Measurements from ENCODE around the gene NOL4L.
A peak's percentile ranks its signal among the peaks of the same experiment; 100 is the strongest.

Gene NOL4L

DNA sequence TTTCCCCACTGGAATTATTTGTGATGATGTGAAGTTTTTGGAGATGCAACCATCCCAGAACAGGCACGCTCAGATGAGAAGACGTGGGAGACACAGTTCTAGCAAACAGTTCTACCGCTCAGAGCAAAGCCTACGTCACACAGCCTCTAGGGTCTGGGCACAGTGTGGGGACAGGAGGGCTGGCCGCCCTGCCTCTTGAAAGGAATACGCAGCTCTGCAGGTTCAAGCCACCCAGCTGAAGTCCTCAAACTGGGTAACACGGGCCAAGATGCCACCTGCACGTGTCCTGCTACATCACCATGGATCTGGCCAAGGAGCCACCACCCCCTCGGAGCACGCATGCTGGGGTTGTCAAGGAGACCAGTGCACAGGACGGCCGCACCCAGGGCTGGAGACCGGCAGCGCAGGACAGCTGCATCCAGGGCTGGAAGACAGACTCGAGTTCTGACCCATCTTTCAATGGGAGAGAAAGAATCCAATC is 75.0 kb downstream of the NOL4L start:
- Histone ChIP-seq H3K4me1 (ENCODE audit: control insufficient read depth, insufficient read depth, low read length) (peaks cover 2% of the 10 kb centered on the region), H3K9ac (ENCODE audit: low read depth, low read length) (no peak overlapping the region), H3K4me3 (ENCODE audit: low read depth, low read length) (no peak overlapping the region), H3K27me3 (ENCODE audit: control insufficient read depth, insufficient read depth, low read length) (no peaks in the 10 kb centered on the region), H3K36me3 (ENCODE audit: control insufficient read depth, insufficient read depth, low read length) (no peaks in the 10 kb centered on the region), H3K9me3 (ENCODE audit: control insufficient read depth, insufficient read depth, low read length) (no peaks in the 10 kb centered on the region)

DNA sequence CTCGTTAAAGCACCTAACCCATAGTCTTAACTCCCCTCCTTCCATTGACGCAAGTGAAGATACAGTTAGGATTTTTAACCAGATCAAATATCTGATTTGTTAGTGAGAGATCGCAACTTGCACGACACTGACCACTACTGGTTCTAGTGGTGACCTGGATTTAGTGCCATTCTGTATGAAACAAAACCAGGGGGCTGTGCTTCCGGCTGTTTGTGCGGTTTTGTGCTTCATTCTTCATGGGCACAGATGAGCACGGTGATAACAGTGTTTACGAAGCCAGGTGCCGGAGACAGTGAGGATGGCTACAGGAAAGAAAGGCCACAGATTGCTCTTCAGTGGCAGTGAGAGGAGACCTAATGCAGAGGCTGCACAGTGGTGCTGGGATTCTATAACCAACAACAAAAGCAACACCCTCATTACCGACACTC is 75.5 kb downstream of the NOL4L start:
- H3K4me1 ChIP-seq (ENCODE audit: control insufficient read depth, insufficient read depth, low read length) = peaks cover 2% of the 10 kb centered on the region
- H3K4me3 ChIP-seq (ENCODE audit: low read depth, low read length) = no peak overlapping the region
- no peaks in the 10 kb centered on the region for H3K27me3 ChIP-seq (ENCODE audit: control insufficient read depth, insufficient read depth, low read length)
- no peaks in the 10 kb centered on the region for H3K36me3 ChIP-seq (ENCODE audit: control insufficient read depth, insufficient read depth, low read length)
- H3K9me3 ChIP-seq (ENCODE audit: control insufficient read depth, insufficient read depth, low read length) = no peaks in the 10 kb centered on the region
- no peak overlapping the region for H3K9ac ChIP-seq (ENCODE audit: low read depth, low read length)

DNA sequence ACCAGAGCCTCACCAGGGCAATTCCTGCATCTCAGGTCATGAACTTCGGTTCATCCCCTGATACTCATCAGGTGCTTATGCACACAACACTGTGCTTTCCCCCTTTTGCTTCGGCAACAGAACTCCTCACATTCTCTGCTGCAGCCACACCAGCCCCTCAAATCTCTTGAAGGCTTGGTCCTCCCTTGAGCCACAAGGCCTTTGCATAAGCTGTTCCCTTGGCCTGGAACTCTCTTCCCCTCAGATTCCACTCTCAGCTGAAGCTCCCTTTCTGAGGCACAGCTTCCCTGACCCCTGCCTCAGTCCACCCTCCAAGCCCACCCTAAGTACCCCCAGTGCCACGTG is 76.4 kb downstream of the NOL4L start:
- H3K27me3 ChIP-seq (ENCODE audit: control insufficient read depth, insufficient read depth, low read length) = no peaks in the 10 kb centered on the region
- no peak overlapping the region for H3K4me3 ChIP-seq (ENCODE audit: low read depth, low read length)
- H3K9ac ChIP-seq (ENCODE audit: low read depth, low read length) = no peak overlapping the region
- peaks cover 2% of the 10 kb centered on the region for H3K4me1 ChIP-seq (ENCODE audit: control insufficient read depth, insufficient read depth, low read length)
- no peaks in the 10 kb centered on the region for H3K9me3 ChIP-seq (ENCODE audit: control insufficient read depth, insufficient read depth, low read length)
- H3K36me3 ChIP-seq (ENCODE audit: control insufficient read depth, insufficient read depth, low read length) = no peaks in the 10 kb centered on the region

DNA sequence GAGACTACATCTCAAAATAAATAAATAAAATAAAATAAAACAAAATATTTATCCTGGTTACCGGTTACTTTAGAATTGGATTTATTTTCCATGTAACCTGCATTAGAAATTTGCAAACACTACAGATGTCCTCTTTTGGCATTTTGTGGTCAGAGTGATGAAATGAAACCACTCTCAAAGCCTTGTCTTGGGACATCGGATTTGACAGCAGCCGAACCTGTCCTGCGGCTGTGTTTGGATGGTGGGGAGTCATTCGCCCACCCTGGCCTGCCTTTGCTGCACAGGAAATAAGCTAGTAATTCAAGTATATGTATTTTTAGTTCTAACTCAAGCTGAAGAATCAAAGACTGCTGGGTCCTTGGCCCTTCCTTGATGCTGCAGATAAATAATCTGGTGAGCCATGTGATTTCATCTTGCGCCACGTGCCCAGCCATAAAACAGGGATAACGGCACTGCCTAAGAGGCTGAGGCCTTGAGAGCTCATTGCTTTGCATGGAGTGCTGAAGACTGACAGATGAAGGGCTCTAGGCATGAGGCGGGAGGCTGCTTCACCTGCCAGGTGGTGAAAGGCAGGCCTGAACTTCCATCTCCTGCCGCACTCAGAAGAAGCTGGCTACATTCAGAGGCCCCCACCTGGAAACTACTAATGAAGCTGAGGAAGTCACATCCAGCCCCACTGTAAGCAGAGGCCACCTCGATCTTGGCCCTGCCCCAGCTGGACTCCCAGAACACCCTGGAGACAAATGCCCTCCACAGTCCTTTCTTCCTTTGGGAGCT is 76.9 kb downstream of the NOL4L start:
- H3K4me3 ChIP-seq (ENCODE audit: low read depth, low read length) = no peak overlapping the region
- no peaks in the 10 kb centered on the region for H3K27me3 ChIP-seq (ENCODE audit: control insufficient read depth, insufficient read depth, low read length)
- H3K4me1 ChIP-seq (ENCODE audit: control insufficient read depth, insufficient read depth, low read length) = peaks cover 2% of the 10 kb centered on the region
- H3K36me3 ChIP-seq (ENCODE audit: control insufficient read depth, insufficient read depth, low read length) = no peaks in the 10 kb centered on the region
- no peak overlapping the region for H3K9ac ChIP-seq (ENCODE audit: low read depth, low read length)
- no peaks in the 10 kb centered on the region for H3K9me3 ChIP-seq (ENCODE audit: control insufficient read depth, insufficient read depth, low read length)

DNA sequence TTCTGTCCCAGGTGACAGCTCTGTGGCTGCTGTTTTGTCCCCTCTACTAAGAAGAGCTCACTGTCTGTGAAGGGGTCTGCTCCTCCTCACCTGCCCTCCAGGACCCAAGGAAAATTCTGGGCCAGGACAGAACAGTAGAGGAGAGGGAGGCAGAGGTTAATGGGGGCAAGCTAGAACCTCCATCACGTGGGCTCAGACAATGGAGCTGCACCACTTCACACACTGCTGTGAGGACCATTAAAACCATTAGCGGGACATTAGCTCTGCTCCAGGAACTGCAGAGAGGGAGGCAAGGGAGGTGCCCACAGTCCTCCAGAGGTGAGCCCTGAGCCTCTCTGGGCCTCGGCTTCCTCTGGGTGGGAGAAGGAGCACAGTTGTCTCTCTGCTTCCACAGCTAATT is 78.4 kb downstream of the NOL4L start:
- peaks cover 2% of the 10 kb centered on the region for H3K4me1 ChIP-seq (ENCODE audit: control insufficient read depth, insufficient read depth, low read length)
- H3K9ac ChIP-seq (ENCODE audit: low read depth, low read length) = peak overlapping the region; percentile 3
- no peaks in the 10 kb centered on the region for H3K9me3 ChIP-seq (ENCODE audit: control insufficient read depth, insufficient read depth, low read length)

DNA sequence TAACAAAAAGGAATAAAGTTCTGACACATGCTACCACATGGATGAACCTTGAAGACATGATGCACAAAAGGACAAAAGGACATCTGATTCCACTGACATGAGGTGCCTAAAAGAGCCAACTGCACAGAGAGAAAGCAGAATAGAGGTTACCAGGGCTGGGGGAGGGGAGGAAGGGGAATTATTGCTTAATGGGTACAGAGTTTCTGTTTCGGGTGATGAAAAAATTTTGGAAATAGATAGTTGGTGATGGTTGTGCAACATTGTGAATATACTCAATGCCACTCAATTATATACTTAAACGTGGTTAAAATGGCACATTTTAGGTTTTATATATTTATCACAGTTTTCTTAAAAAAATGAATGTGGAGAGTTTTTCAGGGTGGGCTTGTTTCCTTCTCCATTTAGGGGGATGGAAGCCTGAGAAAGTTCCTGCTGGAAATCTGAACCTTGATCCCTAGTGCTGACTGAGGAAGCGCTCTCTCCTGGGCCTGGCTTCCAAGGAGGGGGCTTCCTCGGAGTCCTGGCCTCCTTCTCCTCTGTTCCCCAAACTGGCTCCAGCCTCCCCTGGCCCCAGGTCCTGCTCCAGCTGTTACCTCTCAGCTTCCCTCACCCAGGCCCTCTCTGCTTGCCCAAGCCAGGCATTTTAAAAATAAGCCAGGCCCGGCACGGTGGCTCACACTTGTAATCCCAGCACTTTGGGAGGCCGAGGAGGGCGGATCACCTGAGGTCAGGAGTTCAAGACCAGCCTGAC is 79.2 kb downstream of the NOL4L start:
- Histone ChIP-seq H3K9me3 (ENCODE audit: control insufficient read depth, insufficient read depth, low read length) (no peaks in the 10 kb centered on the region), H3K4me1 (ENCODE audit: control insufficient read depth, insufficient read depth, low read length) (peaks cover 2% of the 10 kb centered on the region), H3K9ac (ENCODE audit: low read depth, low read length) (no peak overlapping the region), H3K36me3 (ENCODE audit: control insufficient read depth, insufficient read depth, low read length) (no peaks in the 10 kb centered on the region), H3K27me3 (ENCODE audit: control insufficient read depth, insufficient read depth, low read length) (no peaks in the 10 kb centered on the region), H3K4me3 (ENCODE audit: low read depth, low read length) (no peak overlapping the region)

More for the DNA sequence above, 78.4 kb downstream of the NOL4L start:
- H3K36me3 ChIP-seq (ENCODE audit: control insufficient read depth, insufficient read depth, low read length) = no peaks in the 10 kb centered on the region
- H3K4me3 ChIP-seq (ENCODE audit: low read depth, low read length) = no peak overlapping the region
- H3K27me3 ChIP-seq (ENCODE audit: control insufficient read depth, insufficient read depth, low read length) = no peaks in the 10 kb centered on the region

DNA sequence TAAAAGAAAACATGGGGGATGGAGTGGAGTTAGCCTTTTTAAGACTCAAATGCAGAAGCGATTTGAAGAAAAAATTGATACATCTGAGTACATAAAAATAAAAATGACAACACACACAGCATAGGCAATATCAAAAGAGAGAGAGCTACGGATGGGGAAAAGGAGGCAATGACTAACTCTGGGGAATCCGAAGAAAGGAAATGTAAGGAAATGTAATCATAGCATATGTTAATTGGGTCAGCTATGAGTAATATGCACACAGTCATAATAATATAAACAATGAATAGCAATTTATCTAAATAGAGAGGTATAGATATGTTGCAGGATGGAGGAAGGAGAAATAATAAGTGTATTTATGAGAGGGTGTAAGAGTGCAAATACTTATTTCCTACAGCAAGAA is 83.4 kb downstream of the NOL4L start:
- no peaks in the 10 kb centered on the region for H3K36me3 ChIP-seq (ENCODE audit: control insufficient read depth, insufficient read depth, low read length)
- H3K9me3 ChIP-seq (ENCODE audit: control insufficient read depth, insufficient read depth, low read length) = no peaks in the 10 kb centered on the region
- H3K4me1 ChIP-seq (ENCODE audit: control insufficient read depth, insufficient read depth, low read length) = peaks cover 7% of the 10 kb centered on the region
- H3K9ac ChIP-seq (ENCODE audit: low read depth, low read length) = no peak overlapping the region
- H3K27me3 ChIP-seq (ENCODE audit: control insufficient read depth, insufficient read depth, low read length) = no peaks in the 10 kb centered on the region
- H3K4me3 ChIP-seq (ENCODE audit: low read depth, low read length) = no peak overlapping the region

DNA sequence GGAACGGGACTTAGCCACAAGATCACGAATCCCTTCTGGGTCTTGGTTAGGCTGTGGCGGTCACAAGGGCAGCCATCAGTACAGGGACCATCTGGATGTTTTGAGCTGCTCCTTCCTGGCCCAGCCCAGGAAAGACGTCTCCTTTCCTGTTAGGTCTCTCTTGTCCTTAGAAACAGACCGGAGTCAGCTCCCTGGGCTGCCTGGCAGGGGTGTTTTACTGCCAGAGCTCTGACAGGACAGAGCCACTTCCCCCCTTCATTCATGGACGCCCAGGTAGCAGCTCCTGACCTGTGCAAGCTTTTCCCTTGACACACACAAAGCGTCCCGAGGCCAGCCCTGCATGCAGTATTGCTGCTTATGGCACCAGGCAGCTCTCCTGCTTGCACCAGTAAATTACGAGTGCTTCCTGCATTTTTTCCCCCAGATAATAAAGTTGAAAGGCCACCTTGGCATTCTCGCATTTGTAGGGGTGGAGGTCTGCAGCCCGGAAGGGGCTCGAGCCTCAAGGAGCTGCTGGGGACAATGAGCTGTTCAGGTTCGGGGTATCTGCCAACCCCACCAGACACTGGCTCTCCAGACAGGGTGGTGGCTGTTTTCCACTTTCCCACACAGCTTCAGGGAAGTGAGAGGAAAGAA is 87.4 kb downstream of the NOL4L start:
- Histone ChIP-seq H3K4me3 (ENCODE audit: low read depth, low read length) (no peak overlapping the region), H3K27me3 (ENCODE audit: control insufficient read depth, insufficient read depth, low read length) (no peaks in the 10 kb centered on the region), H3K36me3 (ENCODE audit: control insufficient read depth, insufficient read depth, low read length) (no peaks in the 10 kb centered on the region), H3K9ac (ENCODE audit: low read depth, low read length) (no peak overlapping the region), H3K4me1 (ENCODE audit: control insufficient read depth, insufficient read depth, low read length) (peaks cover 6% of the 10 kb centered on the region), H3K9me3 (ENCODE audit: control insufficient read depth, insufficient read depth, low read length) (no peaks in the 10 kb centered on the region)

DNA sequence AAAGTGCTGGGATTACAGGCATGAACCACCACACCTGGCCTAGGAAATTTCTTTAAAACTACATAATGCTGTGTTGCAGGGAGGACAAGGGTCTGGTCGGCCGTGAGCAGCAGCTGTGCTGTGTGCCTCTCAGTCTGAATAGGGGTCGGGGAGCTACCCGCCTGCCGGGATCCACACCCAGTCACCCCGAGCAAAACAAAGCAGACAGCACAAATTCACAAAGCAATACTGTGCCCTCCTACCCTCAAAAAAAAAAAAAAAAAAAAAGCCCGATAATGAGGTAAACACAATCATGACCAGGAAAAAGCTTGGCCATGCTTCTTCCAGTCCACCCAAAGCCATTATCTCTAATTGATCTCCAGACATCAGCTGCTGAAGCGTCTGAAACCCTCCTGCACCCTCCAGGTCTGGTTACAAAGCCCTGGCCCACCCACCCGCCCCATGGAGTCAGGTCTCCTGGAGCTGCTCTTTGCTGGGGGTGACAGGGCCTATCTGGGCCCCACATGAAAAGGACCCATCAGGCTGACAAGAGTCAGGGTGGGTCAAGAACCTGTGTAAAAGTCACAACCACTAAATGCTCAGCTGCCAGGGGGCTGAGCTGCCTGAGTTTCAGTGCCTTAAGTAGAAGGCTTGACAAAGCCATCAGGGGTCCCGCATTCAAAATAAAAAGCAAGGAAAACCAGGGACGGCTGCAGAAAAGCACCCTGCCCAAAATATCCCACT is 88.2 kb downstream of the NOL4L start:
- H3K4me3 ChIP-seq (ENCODE audit: low read depth, low read length) = no peak overlapping the region
- peaks cover 6% of the 10 kb centered on the region for H3K4me1 ChIP-seq (ENCODE audit: control insufficient read depth, insufficient read depth, low read length)
- H3K36me3 ChIP-seq (ENCODE audit: control insufficient read depth, insufficient read depth, low read length) = no peaks in the 10 kb centered on the region
- no peaks in the 10 kb centered on the region for H3K9me3 ChIP-seq (ENCODE audit: control insufficient read depth, insufficient read depth, low read length)
- no peak overlapping the region for H3K9ac ChIP-seq (ENCODE audit: low read depth, low read length)
- H3K27me3 ChIP-seq (ENCODE audit: control insufficient read depth, insufficient read depth, low read length) = no peaks in the 10 kb centered on the region

DNA sequence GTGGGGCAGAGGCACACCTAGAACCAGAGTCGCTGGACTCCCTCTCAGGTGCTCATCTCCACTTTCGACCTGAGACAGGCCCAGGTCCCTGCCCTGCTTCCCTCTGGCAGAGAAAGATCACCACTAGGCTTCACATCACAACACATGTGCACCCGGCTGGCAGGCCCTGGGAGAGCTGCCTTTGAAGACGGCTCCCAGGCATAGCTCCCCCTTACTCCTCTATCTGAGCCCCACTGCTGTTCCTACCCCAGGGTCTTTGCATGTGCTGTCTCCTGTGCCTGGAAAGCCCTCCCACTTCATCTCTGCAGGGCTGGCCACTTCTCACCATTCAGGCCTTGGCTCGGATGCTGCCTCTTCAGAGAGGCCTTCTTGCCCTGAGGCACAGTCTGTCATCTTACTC is 89.2 kb downstream of the NOL4L start:
- H3K27me3 ChIP-seq (ENCODE audit: control insufficient read depth, insufficient read depth, low read length) = no peaks in the 10 kb centered on the region
- no peaks in the 10 kb centered on the region for H3K36me3 ChIP-seq (ENCODE audit: control insufficient read depth, insufficient read depth, low read length)
- H3K4me3 ChIP-seq (ENCODE audit: low read depth, low read length) = no peak overlapping the region
- no peak overlapping the region for H3K9ac ChIP-seq (ENCODE audit: low read depth, low read length)
- no peaks in the 10 kb centered on the region for H3K9me3 ChIP-seq (ENCODE audit: control insufficient read depth, insufficient read depth, low read length)
- peaks cover 6% of the 10 kb centered on the region for H3K4me1 ChIP-seq (ENCODE audit: control insufficient read depth, insufficient read depth, low read length)

DNA sequence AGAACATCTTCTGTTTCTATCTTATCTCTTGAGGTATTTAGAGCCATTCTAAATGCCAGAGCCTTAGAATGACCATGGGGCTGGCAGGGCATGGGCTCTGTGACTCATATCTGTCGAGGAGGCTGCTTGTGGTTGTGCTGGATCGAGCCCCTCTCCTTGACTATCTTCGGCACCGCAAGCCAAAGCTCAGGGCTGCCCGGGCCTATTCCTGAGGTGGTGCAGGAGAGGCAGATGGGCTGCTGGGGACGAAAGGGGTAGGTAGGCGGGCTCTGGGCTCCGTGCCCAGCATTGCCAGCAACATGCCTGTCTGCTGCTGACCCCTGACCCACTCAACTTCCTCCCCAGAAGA is 89.9 kb downstream of the NOL4L start:
- Histone ChIP-seq H3K9ac (ENCODE audit: low read depth, low read length) (no peak overlapping the region), H3K36me3 (ENCODE audit: control insufficient read depth, insufficient read depth, low read length) (no peaks in the 10 kb centered on the region), H3K9me3 (ENCODE audit: control insufficient read depth, insufficient read depth, low read length) (no peaks in the 10 kb centered on the region), H3K27me3 (ENCODE audit: control insufficient read depth, insufficient read depth, low read length) (no peaks in the 10 kb centered on the region), H3K4me3 (ENCODE audit: low read depth, low read length) (no peak overlapping the region), H3K4me1 (ENCODE audit: control insufficient read depth, insufficient read depth, low read length) (peaks cover 6% of the 10 kb centered on the region)

Measured in iPS-15b (cell line).